Measurements from ENCODE around the gene GJB2.

- TF ChIP-seq POLR2A (IDR thresholded peaks at IDR 0.05; ENCODE audit: low read depth, low read length), result no peak
- no peak for TF ChIP-seq POLR2AphosphoS5 (IDR thresholded peaks at IDR 0.05; ENCODE audit: low read depth, low read length)
- TF ChIP-seq TAF1 (IDR thresholded peaks at IDR 0.05; ENCODE audit: borderline replicate concordance, low read depth, low read length), result no peak
Observed at GRCh38 chr13:20159646-20160305, 33.0 kb downstream of the GJB2 start.

All from GM12892 (cell line).